GM18870 (cell line): ENCODE measurements around the gene SRCIN1.
"Not testable (repeated sequence)": the region's sequence is repeated elsewhere in the genome, so short reads cannot be mapped to it uniquely, and the experiment has no call there.

Experiments
- ATAC-seq: cut with Tn5 transposase; IDR thresholded peaks from one replicate; pipeline ENCODE4 v1.9.1; 2021; ENCODE audit warnings: moderate library complexity; ENCODE audit not compliant: unreplicated experiment

SRCIN1 gene, protein sequence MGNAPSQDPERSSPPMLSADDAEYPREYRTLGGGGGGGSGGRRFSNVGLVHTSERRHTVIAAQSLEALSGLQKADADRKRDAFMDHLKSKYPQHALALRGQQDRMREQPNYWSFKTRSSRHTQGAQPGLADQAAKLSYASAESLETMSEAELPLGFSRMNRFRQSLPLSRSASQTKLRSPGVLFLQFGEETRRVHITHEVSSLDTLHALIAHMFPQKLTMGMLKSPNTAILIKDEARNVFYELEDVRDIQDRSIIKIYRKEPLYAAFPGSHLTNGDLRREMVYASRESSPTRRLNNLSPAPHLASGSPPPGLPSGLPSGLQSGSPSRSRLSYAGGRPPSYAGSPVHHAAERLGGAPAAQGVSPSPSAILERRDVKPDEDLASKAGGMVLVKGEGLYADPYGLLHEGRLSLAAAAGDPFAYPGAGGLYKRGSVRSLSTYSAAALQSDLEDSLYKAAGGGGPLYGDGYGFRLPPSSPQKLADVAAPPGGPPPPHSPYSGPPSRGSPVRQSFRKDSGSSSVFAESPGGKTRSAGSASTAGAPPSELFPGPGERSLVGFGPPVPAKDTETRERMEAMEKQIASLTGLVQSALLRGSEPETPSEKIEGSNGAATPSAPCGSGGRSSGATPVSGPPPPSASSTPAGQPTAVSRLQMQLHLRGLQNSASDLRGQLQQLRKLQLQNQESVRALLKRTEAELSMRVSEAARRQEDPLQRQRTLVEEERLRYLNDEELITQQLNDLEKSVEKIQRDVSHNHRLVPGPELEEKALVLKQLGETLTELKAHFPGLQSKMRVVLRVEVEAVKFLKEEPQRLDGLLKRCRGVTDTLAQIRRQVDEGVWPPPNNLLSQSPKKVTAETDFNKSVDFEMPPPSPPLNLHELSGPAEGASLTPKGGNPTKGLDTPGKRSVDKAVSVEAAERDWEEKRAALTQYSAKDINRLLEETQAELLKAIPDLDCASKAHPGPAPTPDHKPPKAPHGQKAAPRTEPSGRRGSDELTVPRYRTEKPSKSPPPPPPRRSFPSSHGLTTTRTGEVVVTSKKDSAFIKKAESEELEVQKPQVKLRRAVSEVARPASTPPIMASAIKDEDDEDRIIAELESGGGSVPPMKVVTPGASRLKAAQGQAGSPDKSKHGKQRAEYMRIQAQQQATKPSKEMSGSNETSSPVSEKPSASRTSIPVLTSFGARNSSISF

DNA sequence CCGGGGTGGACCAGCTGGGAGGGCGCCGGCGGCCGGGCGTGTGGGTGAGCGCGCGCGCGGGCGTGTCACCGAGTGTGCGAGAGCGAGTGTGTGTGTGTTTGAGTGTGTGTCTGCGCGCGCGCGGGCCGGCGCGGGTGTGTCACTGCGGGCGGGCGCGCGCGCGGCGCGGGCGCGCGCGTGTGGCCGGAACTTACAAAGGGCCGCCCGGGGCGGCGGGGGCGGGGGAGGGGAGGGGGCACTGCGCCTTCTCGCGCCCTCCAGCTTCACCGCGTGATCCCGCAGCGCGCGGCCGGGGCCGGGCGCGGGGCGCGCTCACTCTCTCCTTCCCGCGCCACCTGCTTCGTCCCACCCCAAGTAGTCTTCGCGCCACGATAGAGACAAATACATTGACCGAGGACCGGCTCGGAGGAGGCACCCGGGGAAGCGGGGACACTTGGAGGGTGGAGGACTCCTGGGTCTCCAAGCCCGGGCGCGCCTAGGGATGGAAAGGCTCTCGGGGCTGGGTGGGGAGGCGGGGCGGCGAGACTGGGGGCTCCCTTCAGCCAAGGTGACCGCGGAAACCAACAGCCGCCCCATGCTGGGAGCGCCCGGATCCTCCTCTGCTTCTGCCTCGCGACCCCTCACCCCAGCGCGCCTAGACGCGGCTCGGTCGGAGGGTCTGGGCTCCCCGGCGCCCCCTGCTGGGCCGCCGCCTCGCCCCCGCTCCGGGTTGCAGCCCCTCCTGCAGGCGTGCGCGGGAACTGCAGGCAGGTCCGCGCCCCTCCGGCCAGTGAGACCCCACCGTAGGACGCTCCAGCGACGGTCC lies at the start of gene SRCIN1:
Gene SRCIN1, minus strand, starts transcription at position 112 of the 805 bp plus-strand sequence. CDS start 247 bp downstream, outside the sequence.
- ATAC-seq: no peak

DNA sequence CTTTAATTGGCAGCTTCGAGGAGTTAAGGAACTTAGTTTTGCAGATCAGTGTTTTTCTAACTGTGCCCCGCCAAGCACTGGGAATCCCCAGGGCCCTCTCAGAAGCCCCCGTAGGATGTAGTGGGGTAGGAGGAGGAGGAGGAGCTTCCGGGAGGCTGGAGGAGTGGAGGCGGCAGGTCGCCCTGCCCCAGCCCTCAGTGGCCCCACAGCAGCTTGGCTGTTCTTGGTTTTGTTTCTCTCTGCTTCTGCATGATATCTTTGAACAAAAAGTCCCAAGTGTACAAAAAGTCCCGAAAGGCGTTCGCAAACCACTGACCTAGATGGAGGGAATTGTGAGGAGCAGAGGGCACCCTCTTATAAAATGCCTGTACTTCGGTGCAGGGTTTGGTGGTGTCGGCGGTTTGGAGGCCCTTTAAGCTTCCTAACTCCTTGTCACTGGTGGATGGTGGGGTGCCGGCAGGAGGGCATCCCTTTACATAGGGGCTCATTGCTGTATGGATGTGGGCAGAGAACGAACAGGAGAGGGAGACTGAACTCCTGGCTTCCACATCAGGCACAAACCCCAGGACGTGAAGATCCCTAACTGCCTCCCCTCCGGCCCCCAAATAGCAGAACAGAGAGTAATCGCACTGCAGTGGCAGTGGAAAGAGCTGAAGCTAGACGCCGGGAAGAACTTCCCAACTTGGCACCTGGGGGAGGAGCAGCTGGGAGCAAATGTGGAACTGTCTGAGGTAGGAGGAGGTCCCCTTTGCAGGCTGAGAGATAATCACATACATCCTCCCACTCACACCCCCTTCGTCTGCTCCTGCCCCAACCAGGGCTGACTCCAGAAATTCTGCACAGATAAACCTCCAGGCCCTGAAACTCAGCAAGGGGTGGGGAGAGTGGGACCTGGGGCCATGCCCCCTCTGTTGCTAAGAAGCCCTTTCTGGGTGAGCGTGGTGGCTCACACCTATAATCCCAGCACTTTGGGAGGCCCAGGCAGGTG lies 49.0 kb upstream of the SRCIN1 start:
- no peak for ATAC-seq

- ATAC-seq: no peak
These were observed 47.9 kb upstream of the SRCIN1 start for GRCh38 chr17:38653679-38654078.

DNA sequence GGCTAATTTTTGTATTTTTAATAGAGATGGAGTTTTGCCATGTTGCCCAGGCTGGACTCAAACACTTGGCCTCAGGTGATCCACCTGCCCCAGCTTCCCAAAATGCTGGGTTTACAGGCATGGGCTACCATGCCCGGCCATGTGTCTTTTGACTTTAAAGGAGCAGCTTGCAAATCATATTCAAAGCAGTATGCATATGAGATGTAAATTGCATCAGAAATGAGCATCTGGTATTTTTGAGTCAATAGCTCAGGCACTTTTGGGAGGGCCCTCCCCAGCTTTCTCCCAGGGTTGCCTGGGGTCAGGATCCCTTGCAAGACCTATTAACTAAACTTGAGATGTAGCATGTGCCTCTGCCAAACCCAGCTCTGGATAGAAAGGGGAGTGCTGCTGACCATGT lies 47.5 kb upstream of the SRCIN1 start:
- no peak for ATAC-seq

- not testable (repeated sequence) for ATAC-seq
These were observed 45.0 kb upstream of the SRCIN1 start for GRCh38 chr17:38650653-38651173.

DNA sequence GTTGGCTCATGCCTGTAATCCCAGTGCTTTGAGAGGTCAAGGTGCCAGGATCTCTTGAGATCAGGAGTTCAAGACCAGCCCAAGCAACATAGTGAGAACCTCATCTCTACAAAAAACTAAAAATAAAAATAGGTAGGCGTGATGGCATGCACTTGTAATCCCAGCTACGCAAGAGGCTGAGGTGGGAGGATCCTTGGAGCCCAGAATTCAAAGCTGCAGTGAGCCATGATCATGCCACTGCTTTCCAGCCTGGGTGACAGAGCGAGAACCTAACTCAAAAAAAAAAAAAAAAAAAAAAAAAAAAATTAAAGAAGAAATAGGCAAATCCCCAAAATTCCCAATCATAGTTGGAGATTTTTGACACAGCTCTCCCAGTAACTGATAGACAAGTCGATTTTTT lies 32.2 kb upstream of the SRCIN1 start:
- ATAC-seq: no peak

DNA sequence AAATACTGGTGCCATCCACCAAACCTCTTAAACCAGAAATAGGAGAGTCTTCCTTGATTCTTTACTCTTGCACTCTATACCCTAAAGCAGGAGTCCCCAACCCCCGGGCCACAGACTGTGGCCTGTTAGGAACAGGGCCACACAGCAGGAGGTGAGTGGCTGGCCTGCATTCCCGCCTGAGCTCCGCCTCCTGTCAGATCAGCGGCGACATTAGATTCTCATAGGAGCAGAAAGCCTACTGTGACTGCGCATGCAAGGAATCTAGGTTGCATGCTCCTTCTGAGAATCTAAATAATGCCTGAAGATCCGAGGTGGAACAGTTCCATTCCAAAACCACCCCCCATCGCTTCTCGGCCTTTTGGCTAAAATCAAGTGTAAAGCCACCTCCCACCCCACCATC lies 30.3 kb upstream of the SRCIN1 start:
- ATAC-seq: no peak

DNA sequence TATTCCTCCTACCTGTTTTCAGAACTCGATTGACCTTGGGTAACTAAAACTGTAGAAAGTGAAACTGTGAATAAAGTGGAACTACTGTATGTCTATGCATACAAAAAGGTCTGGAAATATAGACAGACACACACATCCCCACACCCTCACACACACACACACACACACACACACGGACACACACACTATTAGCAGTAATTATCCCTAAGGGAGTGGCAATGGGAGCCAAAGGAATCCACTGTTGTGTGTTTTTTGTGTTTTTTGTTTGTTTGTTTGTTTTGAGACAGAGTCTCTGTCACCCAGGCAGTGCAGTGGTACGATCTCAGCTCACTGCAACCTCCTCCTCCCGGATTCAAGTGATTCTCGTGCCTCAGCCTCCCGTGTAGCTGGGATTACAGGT lies 26.6 kb upstream of the SRCIN1 start:
- ATAC-seq: no peak

DNA sequence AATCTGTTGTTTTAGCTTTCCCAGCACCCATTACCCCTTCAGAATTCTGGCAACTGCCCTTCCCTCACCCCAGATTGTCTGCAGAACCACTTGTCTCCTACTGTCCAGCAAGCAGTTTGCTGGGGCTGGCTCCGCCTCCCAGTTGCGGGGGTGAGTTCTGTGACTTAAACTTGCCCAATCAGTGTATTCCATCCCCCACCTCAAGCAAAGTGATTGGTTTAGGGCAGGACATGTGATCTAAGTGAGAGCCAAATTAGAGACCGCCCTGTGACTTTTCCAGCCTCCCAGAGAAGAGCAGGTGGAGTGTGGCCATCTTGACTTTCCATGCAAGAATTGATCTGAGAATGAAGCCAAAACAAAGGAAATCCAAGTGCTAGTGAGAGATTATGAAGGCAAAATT lies 22.7 kb upstream of the SRCIN1 start:
- ATAC-seq: no peak

DNA sequence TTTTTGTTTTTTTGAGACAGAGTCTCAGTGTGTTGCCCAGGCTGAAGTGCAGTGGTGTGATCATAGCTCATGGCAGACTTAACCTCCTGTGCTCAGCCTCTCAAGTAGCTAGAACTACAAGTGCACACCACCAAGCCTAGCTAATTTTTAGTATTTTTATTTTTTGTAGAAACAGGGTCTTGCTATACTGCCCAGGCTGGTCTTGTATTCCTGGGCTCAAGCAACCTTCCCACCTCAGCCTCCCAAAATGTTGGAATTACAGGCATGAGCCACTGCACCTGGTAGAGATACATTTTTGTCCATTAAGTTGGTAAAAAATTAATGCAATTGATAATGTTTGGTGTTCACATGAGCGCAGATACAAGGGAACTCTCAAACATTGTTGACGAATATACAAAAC lies 22.2 kb upstream of the SRCIN1 start:
- no peak for ATAC-seq

DNA sequence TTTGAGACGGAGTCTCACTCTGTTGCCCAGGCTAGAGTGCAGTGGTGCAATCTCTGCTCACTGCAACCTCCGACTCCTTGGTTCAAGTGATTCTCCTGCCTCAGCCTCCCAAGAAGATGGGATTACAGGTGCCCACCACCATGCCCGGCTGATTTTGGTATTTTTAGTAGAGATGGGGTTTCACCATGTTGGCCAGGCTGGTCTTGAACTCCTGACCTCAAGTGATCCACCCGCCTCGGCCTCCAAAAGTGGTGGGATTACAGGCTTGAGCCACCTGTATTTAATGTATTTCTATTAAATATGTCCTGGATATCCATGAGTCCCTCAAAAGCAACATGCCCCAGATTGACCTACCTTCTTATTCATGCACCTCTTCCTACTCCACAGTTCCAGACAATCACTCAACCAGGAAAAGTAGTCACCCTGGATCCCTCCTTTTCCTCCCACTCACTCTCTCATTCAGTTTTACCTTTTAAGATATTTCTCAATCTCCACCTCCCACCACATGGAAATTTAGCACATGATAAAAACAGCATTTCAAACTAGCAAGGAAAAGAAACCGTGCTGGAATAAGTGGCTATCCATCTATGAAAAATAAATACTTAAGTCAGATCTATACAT lies 21.0 kb upstream of the SRCIN1 start:
- not testable (repeated sequence) for ATAC-seq

DNA sequence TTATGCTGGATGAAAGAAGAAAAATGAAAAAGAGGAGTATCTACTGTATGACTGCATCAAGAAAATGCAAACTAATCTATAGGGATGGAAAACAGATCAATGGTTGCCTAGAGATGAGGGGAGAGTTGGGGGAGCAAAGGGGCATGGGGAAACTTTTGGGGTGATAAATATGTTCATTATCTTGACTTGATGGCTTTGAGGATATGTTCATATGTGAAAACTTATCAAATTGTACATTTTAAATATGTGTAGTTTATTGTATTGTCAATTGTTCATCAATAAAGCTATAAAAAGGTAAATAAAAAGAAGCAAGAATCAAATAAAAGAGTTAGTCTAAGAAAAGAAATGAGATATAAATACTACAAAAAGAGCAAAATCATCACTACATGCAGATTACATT lies 19.7 kb upstream of the SRCIN1 start:
- ATAC-seq: no peak

GRCh38 chr17:38624782-38625355 lies 19.1 kb upstream of the SRCIN1 start:
- peak; percentile 77 for ATAC-seq

DNA sequence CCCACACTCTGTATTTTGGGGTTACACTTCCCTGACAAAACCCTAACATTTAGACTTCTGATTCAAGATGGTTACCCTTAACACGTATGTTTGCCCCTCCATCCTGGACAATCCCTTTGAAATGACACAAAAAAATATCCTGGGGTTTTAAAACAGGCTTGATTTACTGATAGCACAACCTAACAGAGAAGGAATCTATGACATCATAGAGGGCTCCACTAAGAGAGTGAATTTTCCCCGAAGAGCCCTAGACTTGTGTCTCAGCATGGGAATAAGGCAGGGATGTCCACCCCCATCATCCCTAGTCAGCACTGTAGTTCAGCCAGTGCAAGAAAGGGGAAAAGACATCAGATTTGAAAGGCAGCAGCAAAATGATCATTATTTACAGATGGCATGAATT lies 15.8 kb upstream of the SRCIN1 start:
- ATAC-seq: no peak

- ATAC-seq: no peak
These were observed 15.0 kb upstream of the SRCIN1 start for GRCh38 chr17:38620551-38621277.

DNA sequence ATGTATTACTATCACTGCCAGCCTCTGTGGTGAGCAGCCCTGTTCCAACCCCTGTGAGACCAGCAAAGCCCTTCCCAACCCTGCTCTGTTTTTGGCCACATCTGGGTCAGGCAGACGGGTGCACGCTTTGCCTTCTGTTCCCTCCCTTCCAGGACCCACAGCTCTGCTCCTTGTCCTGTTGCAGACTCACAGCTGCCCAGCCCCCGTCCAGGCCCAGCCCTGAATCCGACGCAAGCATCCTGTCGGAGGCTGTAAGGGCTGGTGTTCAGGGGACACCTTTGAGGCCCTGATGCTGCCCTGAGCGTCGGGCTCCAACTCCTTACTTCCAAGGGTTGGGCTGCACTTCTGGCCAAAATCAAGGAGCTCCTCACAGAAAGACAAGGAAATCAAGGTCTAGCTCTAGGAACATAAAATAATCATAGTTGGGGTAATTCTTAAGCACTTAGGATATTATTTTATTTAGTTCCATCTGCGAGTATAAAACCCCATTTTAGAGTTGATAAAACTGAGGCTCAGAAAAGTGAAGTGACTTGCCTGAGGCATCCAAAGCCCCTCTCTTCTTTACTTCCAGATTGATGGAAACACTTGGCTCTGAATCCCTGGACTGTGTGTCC lies 14.3 kb upstream of the SRCIN1 start:
- no peak for ATAC-seq

DNA sequence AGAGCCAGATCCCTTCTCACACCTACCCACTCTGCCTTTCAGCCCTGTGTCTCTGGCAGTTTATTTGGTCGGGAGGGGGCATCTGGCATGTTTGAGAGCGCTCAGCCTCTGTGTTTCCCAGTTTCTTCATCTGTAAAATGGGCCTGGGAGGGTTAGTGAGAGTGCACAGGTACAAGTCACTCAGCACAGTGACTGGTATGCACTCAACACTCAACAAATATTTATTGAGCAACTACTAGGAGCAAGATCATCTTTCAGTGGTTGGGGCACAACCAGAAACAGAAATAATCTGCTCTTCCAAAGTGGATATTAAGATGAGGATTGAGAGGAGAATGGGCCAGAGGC lies 13.7 kb upstream of the SRCIN1 start:
- ATAC-seq: no peak
